Activated T-cell treated with anti-CD3 and anti-CD28 coated beads, Interleukin-2, amount 50 U/mL, for 4 hours (primary cell): ENCODE measurements around the gene THTPA. TPM values are rescaled to one million over a fixed set of nuclear protein-coding genes. Genes with fewer than 3 reads are reported as not detected.

Experiments used
- ATAC-seq, 2 donors: fragments of 200-7000 bp; cut with Tn5 transposase; one replicate each; pipeline ENCODE4 v1.10.0; 2021
- DNase-seq: peaks from one replicate; pipeline ENCODE4 v3.0.0-alpha.2; 2020
- H3K27me3 Mint-ChIP-seq: one replicate; pipeline ENCODE4 v1.8.0; 2021; ENCODE audit warnings: low read depth, mixed read lengths
- H3K36me3 Mint-ChIP-seq: one replicate; pipeline ENCODE4 v1.8.0; 2022; ENCODE audit warnings: mixed read lengths; ENCODE audit not compliant: insufficient read depth
- H3K4me1 Mint-ChIP-seq: one replicate; pipeline ENCODE4 v1.8.0; 2021; ENCODE audit warnings: low read depth, mixed read lengths
- H3K4me3 Mint-ChIP-seq: one replicate; pipeline ENCODE4 v1.8.0; 2021; ENCODE audit warnings: mild to moderate bottlenecking, moderate library complexity, mixed read lengths
- H3K9me3 Mint-ChIP-seq: one replicate; pipeline ENCODE4 v1.8.0; 2021; ENCODE audit warnings: mixed read lengths
- total RNA-seq, 3 donors: library from RNA; stranded (reverse); gene quantifications; one replicate each; pipeline ENCODE4 v1.2.1, GENCODE V29; 2021

THTPA gene
- total RNA-seq, 3 donors from 2014 or later, result 17.1 to 18.8 (median 17.6) TPM

- no peak for DNase-seq
- H3K4me3 Mint-ChIP-seq, result peak overlapping the region; percentile 93
- H3K36me3 Mint-ChIP-seq, result peaks cover 13% of the 10 kb centered on the region
- H3K4me1 Mint-ChIP-seq, result peaks cover 25% of the 10 kb centered on the region
- H3K9me3 Mint-ChIP-seq, result no peaks in the 10 kb centered on the region
- H3K27me3 Mint-ChIP-seq, result no peaks in the 10 kb centered on the region
- peak in 1 of 2 donors; percentile 3 for ATAC-seq
These were observed 564 bp upstream of the THTPA start for GRCh38 chr14:23555533-23555881.

- H3K9me3 Mint-ChIP-seq, result no peaks in the 10 kb centered on the region
- peak overlapping the region; percentile 93 for H3K4me3 Mint-ChIP-seq
- peaks cover 24% of the 10 kb centered on the region for H3K4me1 Mint-ChIP-seq
- DNase-seq, result no peak
- peaks cover 21% of the 10 kb centered on the region for H3K36me3 Mint-ChIP-seq
- no peaks in the 10 kb centered on the region for H3K27me3 Mint-ChIP-seq
- ATAC-seq, result no peak
These were observed 799 bp downstream of the THTPA start for GRCh38 chr14:23556700-23557440.

GRCh38 chr14:23557521-23557920 lies 1.4 kb downstream of the THTPA start:
- ATAC-seq, result no peak
- Mint-ChIP-seq H3K4me1 (peaks cover 23% of the 10 kb centered on the region), H3K9me3 (no peaks in the 10 kb centered on the region), H3K27me3 (no peaks in the 10 kb centered on the region), H3K4me3 (peak overlapping the region; percentile 93), H3K36me3 (peaks cover 22% of the 10 kb centered on the region)
- no peak for DNase-seq

- H3K4me1 Mint-ChIP-seq, result peaks cover 25% of the 10 kb centered on the region
- ATAC-seq (no peak), DNase-seq (no peak)
- H3K36me3 Mint-ChIP-seq, result peaks cover 25% of the 10 kb centered on the region
- no peaks in the 10 kb centered on the region for H3K9me3 Mint-ChIP-seq
- H3K4me3 Mint-ChIP-seq, result peak overlapping the region; percentile 93
- H3K27me3 Mint-ChIP-seq, result no peaks in the 10 kb centered on the region
These were observed 1.9 kb downstream of the THTPA start for GRCh38 chr14:23557946-23558345.

- Mint-ChIP-seq H3K4me3 (peak overlapping the region; percentile 93), H3K9me3 (no peaks in the 10 kb centered on the region), H3K36me3 (peaks cover 28% of the 10 kb centered on the region), H3K4me1 (peaks cover 28% of the 10 kb centered on the region), H3K27me3 (no peaks in the 10 kb centered on the region)
- DNase-seq (no peak), ATAC-seq (no peak)
These were observed 2.4 kb downstream of the THTPA start for GRCh38 chr14:23558346-23559009.

- no peak overlapping the region for H3K4me3 Mint-ChIP-seq
- peaks cover 32% of the 10 kb centered on the region for H3K36me3 Mint-ChIP-seq
- H3K9me3 Mint-ChIP-seq, result no peaks in the 10 kb centered on the region
- H3K27me3 Mint-ChIP-seq, result no peaks in the 10 kb centered on the region
- peaks cover 29% of the 10 kb centered on the region for H3K4me1 Mint-ChIP-seq
- no peak for ATAC-seq
- DNase-seq, result peak; percentile 66
These were observed 3.2 kb downstream of the THTPA start for GRCh38 chr14:23559010-23559925.

- ATAC-seq (no peak), DNase-seq (no peak)
- no peak overlapping the region for H3K4me3 Mint-ChIP-seq
- no peaks in the 10 kb centered on the region for H3K27me3 Mint-ChIP-seq
- no peaks in the 10 kb centered on the region for H3K9me3 Mint-ChIP-seq
- H3K36me3 Mint-ChIP-seq, result peaks cover 36% of the 10 kb centered on the region
- peaks cover 31% of the 10 kb centered on the region for H3K4me1 Mint-ChIP-seq
These were observed 4.0 kb downstream of the THTPA start for GRCh38 chr14:23559926-23560520.

GRCh38 chr14:23561259-23561658 lies 5.2 kb downstream of the THTPA start:
- no peak overlapping the region for H3K4me3 Mint-ChIP-seq
- no peak for ATAC-seq
- peaks cover 37% of the 10 kb centered on the region for H3K36me3 Mint-ChIP-seq

GRCh38 chr14:23561873-23562821 lies 6.1 kb downstream of the THTPA start:
- peaks cover 25% of the 10 kb centered on the region for H3K4me1 Mint-ChIP-seq
- no peak for DNase-seq
- ATAC-seq, result no peak
- no peaks in the 10 kb centered on the region for H3K9me3 Mint-ChIP-seq
- no peaks in the 10 kb centered on the region for H3K27me3 Mint-ChIP-seq
- peaks cover 37% of the 10 kb centered on the region for H3K36me3 Mint-ChIP-seq
- H3K4me3 Mint-ChIP-seq, result no peak overlapping the region

More at GRCh38 chr14:23561259-23561658, 5.2 kb downstream of the THTPA start:
- Mint-ChIP-seq H3K4me1 (peaks cover 28% of the 10 kb centered on the region), H3K9me3 (no peaks in the 10 kb centered on the region), H3K27me3 (no peaks in the 10 kb centered on the region)
- no peak for DNase-seq

- no peaks in the 10 kb centered on the region for H3K9me3 Mint-ChIP-seq
- ATAC-seq (no peak), DNase-seq (peak; percentile 60)
- H3K4me1 Mint-ChIP-seq, result peaks cover 25% of the 10 kb centered on the region
- no peak overlapping the region for H3K4me3 Mint-ChIP-seq
- H3K36me3 Mint-ChIP-seq, result peaks cover 33% of the 10 kb centered on the region
- H3K27me3 Mint-ChIP-seq, result no peaks in the 10 kb centered on the region
These were observed 6.9 kb downstream of the THTPA start for GRCh38 chr14:23562822-23563472.

GRCh38 chr14:23563473-23564180 lies 7.6 kb downstream of the THTPA start:
- H3K4me3 Mint-ChIP-seq, result no peak overlapping the region
- no peaks in the 10 kb centered on the region for H3K9me3 Mint-ChIP-seq
- no peaks in the 10 kb centered on the region for H3K27me3 Mint-ChIP-seq
- ATAC-seq (no peak), DNase-seq (no peak)
- H3K4me1 Mint-ChIP-seq, result peaks cover 30% of the 10 kb centered on the region
- H3K36me3 Mint-ChIP-seq, result peaks cover 31% of the 10 kb centered on the region

GRCh38 chr14:23564181-23564812 lies 8.2 kb downstream of the THTPA start:
- H3K4me3 Mint-ChIP-seq, result no peak overlapping the region
- peaks cover 31% of the 10 kb centered on the region for H3K36me3 Mint-ChIP-seq
- ATAC-seq (no peak), DNase-seq (no peak)
- no peaks in the 10 kb centered on the region for H3K9me3 Mint-ChIP-seq
- H3K27me3 Mint-ChIP-seq, result no peaks in the 10 kb centered on the region
- peaks cover 34% of the 10 kb centered on the region for H3K4me1 Mint-ChIP-seq
